ENCODE data around the gene BOLA1. TPM values are rescaled to one million over a fixed set of nuclear protein-coding genes. Genes with fewer than 3 reads are reported as not detected.
"Not testable (repeated sequence)": the region's sequence is repeated elsewhere in the genome, so short reads cannot be mapped to it uniquely, and the experiment has no call there.

BOLA1 gene
- total and polyA plus RNA-seq, 2 donors from 2014 or later, result 14.3 to 44.0 TPM

- H3K9me3 ChIP-seq (ENCODE audit: control insufficient read depth in 2 of 3, insufficient read depth in 1 of 3, low read length in 3 of 3); H3K4me3 ChIP-seq (ENCODE audit: low read length in 3 of 3); intact Hi-C loops (cut with DNase I); FAIRE-seq; H3K36me3 ChIP-seq (ENCODE audit: control insufficient read depth in 2 of 3, insufficient read depth in 3 of 3, low read length in 3 of 3); DNase-seq; H3K4me1 ChIP-seq (ENCODE audit: control insufficient read depth in 2 of 3, insufficient read depth in 2 of 3, low read depth in 1 of 3, low read length in 3 of 3); H3K27me3 ChIP-seq (ENCODE audit: control insufficient read depth, insufficient read depth, low read length); H3K9ac ChIP-seq (ENCODE audit: low read length in 3 of 3); H3K27ac ChIP-seq (ENCODE audit: low read depth in 2 of 2, low read length in 2 of 2): not testable (repeated sequence)
Observed at GRCh38 chr1:149860271-149860670, 39.1 kb upstream of the BOLA1 start.

GRCh38 chr1:149860684-149861496 is 38.5 kb upstream of the BOLA1 start:
- DNase-seq; H3K27me3 ChIP-seq (ENCODE audit: control insufficient read depth, insufficient read depth, low read length); H3K9me3 ChIP-seq (ENCODE audit: control insufficient read depth in 2 of 3, insufficient read depth in 1 of 3, low read length in 3 of 3); H3K9ac ChIP-seq (ENCODE audit: low read length in 3 of 3); H3K4me1 ChIP-seq (ENCODE audit: control insufficient read depth in 2 of 3, insufficient read depth in 2 of 3, low read depth in 1 of 3, low read length in 3 of 3); H3K27ac ChIP-seq (ENCODE audit: low read depth in 2 of 2, low read length in 2 of 2); intact Hi-C loops (cut with DNase I); H3K4me3 ChIP-seq (ENCODE audit: low read length in 3 of 3); H3K36me3 ChIP-seq (ENCODE audit: control insufficient read depth in 2 of 3, insufficient read depth in 3 of 3, low read length in 3 of 3); FAIRE-seq: not testable (repeated sequence)

- H3K4me1 ChIP-seq (ENCODE audit: control insufficient read depth in 2 of 3, insufficient read depth in 2 of 3, low read depth in 1 of 3, low read length in 3 of 3); H3K36me3 ChIP-seq (ENCODE audit: control insufficient read depth in 2 of 3, insufficient read depth in 3 of 3, low read length in 3 of 3); FAIRE-seq; H3K9ac ChIP-seq (ENCODE audit: low read length in 3 of 3); H3K9me3 ChIP-seq (ENCODE audit: control insufficient read depth in 2 of 3, insufficient read depth in 1 of 3, low read length in 3 of 3); H3K4me3 ChIP-seq (ENCODE audit: low read length in 3 of 3); H3K27me3 ChIP-seq (ENCODE audit: control insufficient read depth, insufficient read depth, low read length); H3K27ac ChIP-seq (ENCODE audit: low read depth in 2 of 2, low read length in 2 of 2); DNase-seq; intact Hi-C loops (cut with DNase I): not testable (repeated sequence)
Observed at GRCh38 chr1:149861497-149862054, 37.8 kb upstream of the BOLA1 start.

GRCh38 chr1:149866887-149867286 is 32.5 kb upstream of the BOLA1 start:
- H3K4me3 ChIP-seq (ENCODE audit: low read length in 3 of 3); H3K9me3 ChIP-seq (ENCODE audit: control insufficient read depth in 2 of 3, insufficient read depth in 1 of 3, low read length in 3 of 3); H3K27me3 ChIP-seq (ENCODE audit: control insufficient read depth, insufficient read depth, low read length); FAIRE-seq; DNase-seq; intact Hi-C loops (cut with DNase I); H3K36me3 ChIP-seq (ENCODE audit: control insufficient read depth in 2 of 3, insufficient read depth in 3 of 3, low read length in 3 of 3); H3K27ac ChIP-seq (ENCODE audit: low read depth in 2 of 2, low read length in 2 of 2); H3K4me1 ChIP-seq (ENCODE audit: control insufficient read depth in 2 of 3, insufficient read depth in 2 of 3, low read depth in 1 of 3, low read length in 3 of 3); H3K9ac ChIP-seq (ENCODE audit: low read length in 3 of 3): not testable (repeated sequence)

GRCh38 chr1:149873060-149873459 is 26.3 kb upstream of the BOLA1 start:
- intact Hi-C loops (cut with DNase I); DNase-seq; H3K27ac ChIP-seq (ENCODE audit: low read depth in 2 of 2, low read length in 2 of 2): not testable (repeated sequence)

More at GRCh38 chr1:149873060-149873459, 26.3 kb upstream of the BOLA1 start:
- FAIRE-seq; H3K36me3 ChIP-seq (ENCODE audit: control insufficient read depth in 2 of 3, insufficient read depth in 3 of 3, low read length in 3 of 3); H3K27me3 ChIP-seq (ENCODE audit: control insufficient read depth, insufficient read depth, low read length); H3K4me1 ChIP-seq (ENCODE audit: control insufficient read depth in 2 of 3, insufficient read depth in 2 of 3, low read depth in 1 of 3, low read length in 3 of 3); H3K4me3 ChIP-seq (ENCODE audit: low read length in 3 of 3); H3K9ac ChIP-seq (ENCODE audit: low read length in 3 of 3); H3K9me3 ChIP-seq (ENCODE audit: control insufficient read depth in 2 of 3, insufficient read depth in 1 of 3, low read length in 3 of 3): not testable (repeated sequence)

Data from kidney (tissue), 11 donors.